Measurements from ENCODE around the gene XYLT1.

XYLT1 gene

GRCh38 chr16:17381784-17382183, 89.0 kb downstream of the XYLT1 start:
- DNase-seq (ENCODE audit: extremely low spot score, insufficient read length, low read depth) (no peak), FAIRE-seq (no peak)

- no peak for DNase-seq (ENCODE audit: extremely low spot score, insufficient read length, low read depth)
- FAIRE-seq, result no peak
Measured at GRCh38 chr16:17380613-17381012, 90.1 kb downstream of the XYLT1 start.

- DNase-seq (ENCODE audit: extremely low spot score, insufficient read length, low read depth) (no peak), FAIRE-seq (no peak)
Measured at GRCh38 chr16:17379121-17379571, 91.6 kb downstream of the XYLT1 start.

GRCh38 chr16:17377360-17378324, 93.1 kb downstream of the XYLT1 start:
- peak; percentile 74 for FAIRE-seq

GRCh38 chr16:17375461-17376304, 95.1 kb downstream of the XYLT1 start:
- no peak for FAIRE-seq
- DNase-seq (ENCODE audit: extremely low spot score, insufficient read length, low read depth), result no peak

More at GRCh38 chr16:17377360-17378324, 93.1 kb downstream of the XYLT1 start:
- DNase-seq (ENCODE audit: extremely low spot score, insufficient read length, low read depth), result no peak

GRCh38 chr16:17374668-17375255, 96.0 kb downstream of the XYLT1 start:
- DNase-seq (ENCODE audit: extremely low spot score, insufficient read length, low read depth) (no peak), FAIRE-seq (no peak)

GRCh38 chr16:17373533-17373932, 97.2 kb downstream of the XYLT1 start:
- DNase-seq (ENCODE audit: extremely low spot score, insufficient read length, low read depth), result no peak
- FAIRE-seq, result no peak

- FAIRE-seq (no peak), DNase-seq (ENCODE audit: extremely low spot score, insufficient read length, low read depth) (no peak)
Measured at GRCh38 chr16:17372386-17372785, 98.4 kb downstream of the XYLT1 start.

GRCh38 chr16:17371299-17371698, 99.5 kb downstream of the XYLT1 start:
- DNase-seq (ENCODE audit: extremely low spot score, insufficient read length, low read depth), result no peak
- no peak for FAIRE-seq

- FAIRE-seq (no peak), DNase-seq (ENCODE audit: extremely low spot score, insufficient read length, low read depth) (no peak)
Measured at GRCh38 chr16:17370731-17371285, 100.0 kb downstream of the XYLT1 start.

GRCh38 chr16:17370223-17370707, 100.5 kb downstream of the XYLT1 start:
- DNase-seq (ENCODE audit: extremely low spot score, insufficient read length, low read depth) (no peak), FAIRE-seq (no peak)

- DNase-seq (ENCODE audit: extremely low spot score, insufficient read length, low read depth), result peak; percentile 28
- FAIRE-seq, result peak; percentile 90
Measured at GRCh38 chr16:17369421-17370222, 101.1 kb downstream of the XYLT1 start.

- FAIRE-seq (no peak), DNase-seq (ENCODE audit: extremely low spot score, insufficient read length, low read depth) (no peak)
Measured at GRCh38 chr16:17368951-17369350, 101.8 kb downstream of the XYLT1 start.

- FAIRE-seq, result no peak
- no peak for DNase-seq (ENCODE audit: extremely low spot score, insufficient read length, low read depth)
Measured at GRCh38 chr16:17368446-17368845, 102.3 kb downstream of the XYLT1 start.

- no peak for FAIRE-seq
- no peak for DNase-seq (ENCODE audit: extremely low spot score, insufficient read length, low read depth)
Measured at GRCh38 chr16:17367923-17368322, 102.8 kb downstream of the XYLT1 start.

- DNase-seq (ENCODE audit: extremely low spot score, insufficient read length, low read depth), result no peak
- no peak for FAIRE-seq
Measured at GRCh38 chr16:17367036-17367435, 103.7 kb downstream of the XYLT1 start.

- FAIRE-seq, result no peak
- DNase-seq (ENCODE audit: extremely low spot score, insufficient read length, low read depth), result no peak
Measured at GRCh38 chr16:17366299-17366961, 104.3 kb downstream of the XYLT1 start.

GRCh38 chr16:17365591-17366298, 105.0 kb downstream of the XYLT1 start:
- no peak for DNase-seq (ENCODE audit: extremely low spot score, insufficient read length, low read depth)
- FAIRE-seq, result no peak
